Activated T-helper 2 cell treated with anti-CD3 and anti-CD28 coated beads, Interferon-gamma antibody, Interleukin-2, Interleukin-4, amounts not matched to agents 10 μg/mL and 5 μg/mL and 100 μg/mL, durations not matched to agents 14 hours and 24 hours and 36 hours (primary cell): ENCODE results near the gene PTTG1IP. TPM values are rescaled to one million over a fixed set of nuclear protein-coding genes. Genes with fewer than 3 reads are reported as not detected.

Experiments used
- DNase-seq: peaks from one replicate; pipeline ENCODE4 v3.0.0; 2021; ENCODE audit warnings: low spot score
- H3K27ac Mint-ChIP-seq: one replicate; pipeline ENCODE4 v1.8.0; 2021; ENCODE audit warnings: mixed read lengths
- H3K27me3 Mint-ChIP-seq: one replicate; pipeline ENCODE4 v1.8.0; 2021; ENCODE audit warnings: low read depth, mixed read lengths
- H3K36me3 Mint-ChIP-seq: one replicate; pipeline ENCODE4 v1.8.0; 2021; ENCODE audit warnings: low read depth, mixed read lengths
- H3K4me1 Mint-ChIP-seq: one replicate; pipeline ENCODE4 v1.8.0; 2021; ENCODE audit warnings: low read depth, mixed read lengths
- H3K4me3 Mint-ChIP-seq: one replicate; pipeline ENCODE4 v1.8.0; 2021; ENCODE audit warnings: low read depth, mild to moderate bottlenecking, moderate library complexity, mixed read lengths
- H3K9me3 Mint-ChIP-seq: one replicate; pipeline ENCODE4 v1.8.0; 2021; ENCODE audit warnings: mixed read lengths
- intact Hi-C: fragments of 100-400 bp; cut with micrococcal nuclease; formaldehyde crosslinking; loops from one replicate; pipeline ENCODE4 v1.15.1; 2023
- total RNA-seq: library from RNA; stranded (reverse); gene quantifications from 2 replicates; pipeline ENCODE4 v1.2.3, GENCODE V29; 2022

Gene PTTG1IP
- total RNA-seq, 1 donor from 2014 or later: 48.1 TPM

- Mint-ChIP-seq H3K4me3 (peak overlapping the region; percentile 60), H3K4me1 (peaks cover 7% of the 10 kb centered on the region), H3K27ac (no peak overlapping the region), H3K36me3 (peaks cover 15% of the 10 kb centered on the region), H3K27me3 (peaks cover 2% of the 10 kb centered on the region), H3K9me3 (peaks cover 30% of the 10 kb centered on the region)
- DNase-seq: no peak
- intact Hi-C loops: loop anchor here (1.0 to 10.0 kb wide), 4 partner anchors 17 to 1364 kb away; partner anchors contain the start of genes CFAP410, PCBP3, SPATC1L and UBE2G2
These were observed 54.9 kb downstream of the PTTG1IP start for GRCh38 chr21:44818640-44819011.

DNA sequence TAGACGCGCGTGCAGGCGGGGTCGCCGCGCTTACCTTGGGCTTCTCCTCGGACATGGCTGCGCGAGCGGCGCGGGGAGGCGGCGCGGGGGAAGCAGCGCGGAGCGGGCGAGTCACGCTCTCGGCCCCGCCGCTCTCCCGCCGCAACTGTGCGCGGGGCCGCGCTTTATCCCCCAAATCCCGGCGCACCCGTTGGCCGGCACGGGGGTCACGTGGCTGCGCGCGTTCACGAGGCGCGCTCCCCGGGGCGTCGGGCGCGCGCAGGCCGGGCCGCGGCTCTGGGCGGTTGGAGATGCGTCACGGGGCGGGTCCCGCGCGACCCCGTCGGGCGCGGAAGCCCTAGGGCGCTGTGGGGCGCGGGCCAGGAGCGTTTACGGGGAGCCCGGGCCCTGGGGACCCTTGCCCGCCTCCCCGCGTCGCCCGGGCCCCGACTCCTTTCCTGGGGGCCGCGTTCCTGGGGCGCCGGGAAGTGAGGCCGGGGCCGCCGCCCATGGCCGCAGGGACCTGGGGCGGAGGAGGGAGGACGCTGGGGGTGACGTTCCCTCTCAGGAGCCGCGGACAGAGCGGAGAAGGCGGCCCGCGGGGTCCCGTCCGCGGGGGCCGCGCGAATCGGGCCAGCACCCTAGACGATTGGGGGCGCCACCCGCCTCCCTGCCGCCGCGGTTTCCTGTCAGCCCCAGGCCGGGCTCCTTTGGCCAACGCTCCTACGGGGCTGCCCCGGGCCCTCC is 55.4 kb downstream of the PTTG1IP start, which contains the start of gene SUMO3:
Gene SUMO3 (minus strand): TSS at position 149 of the 726 bp plus-strand sequence. CDS start 94 bp downstream, at position 55.
- Mint-ChIP-seq H3K4me3 (peak within 1 kb of the TSS; percentile 66), H3K27ac (no peak within 1 kb of the TSS), H3K36me3 (peaks cover 11% of the 10 kb centered on the region), H3K27me3 (peaks cover 2% of the 10 kb centered on the region), H3K9me3 (peaks cover 25% of the 10 kb centered on the region), H3K4me1 (peaks cover 7% of the 10 kb centered on the region)
- intact Hi-C loops: loop anchor here (1.0 to 10.0 kb wide), 5 partner anchors 17 to 1364 kb away; partner anchors contain the start of genes CFAP410, PCBP3, SPATC1L and UBE2G2
- DNase-seq: peak; percentile 87

DNA sequence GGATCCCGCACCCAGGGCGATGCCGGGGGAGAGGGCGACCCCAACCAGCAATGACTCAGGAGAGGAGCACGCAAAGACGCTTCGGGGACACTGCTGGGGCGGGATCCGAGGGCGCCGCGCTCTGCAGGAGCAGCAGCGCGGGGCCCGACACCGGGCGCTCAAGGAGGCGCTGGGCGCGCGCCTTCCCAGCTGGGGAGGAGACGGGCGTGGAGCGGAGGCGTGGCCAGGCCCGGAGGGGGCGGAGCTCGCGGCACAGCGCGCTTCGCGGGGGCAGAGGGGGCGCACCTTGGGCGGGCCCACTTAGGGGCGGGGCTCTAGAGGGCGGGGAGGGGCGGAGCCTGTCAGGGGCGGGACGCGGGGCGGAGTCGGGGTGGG is 56.0 kb downstream of the PTTG1IP start:
- DNase-seq: peak; percentile 92
- H3K27ac Mint-ChIP-seq: no peak overlapping the region
- intact Hi-C loops: loop anchor here (1.0 to 10.0 kb wide), 4 partner anchors 55 to 1365 kb away; partner anchors contain the start of genes CFAP410, PCBP3 and SPATC1L
- H3K9me3 Mint-ChIP-seq: peaks cover 19% of the 10 kb centered on the region
- H3K27me3 Mint-ChIP-seq: peaks cover 2% of the 10 kb centered on the region
- peak overlapping the region; percentile 66 for H3K4me3 Mint-ChIP-seq
- peaks cover 7% of the 10 kb centered on the region for H3K4me1 Mint-ChIP-seq
- H3K36me3 Mint-ChIP-seq: peaks cover 12% of the 10 kb centered on the region

DNA sequence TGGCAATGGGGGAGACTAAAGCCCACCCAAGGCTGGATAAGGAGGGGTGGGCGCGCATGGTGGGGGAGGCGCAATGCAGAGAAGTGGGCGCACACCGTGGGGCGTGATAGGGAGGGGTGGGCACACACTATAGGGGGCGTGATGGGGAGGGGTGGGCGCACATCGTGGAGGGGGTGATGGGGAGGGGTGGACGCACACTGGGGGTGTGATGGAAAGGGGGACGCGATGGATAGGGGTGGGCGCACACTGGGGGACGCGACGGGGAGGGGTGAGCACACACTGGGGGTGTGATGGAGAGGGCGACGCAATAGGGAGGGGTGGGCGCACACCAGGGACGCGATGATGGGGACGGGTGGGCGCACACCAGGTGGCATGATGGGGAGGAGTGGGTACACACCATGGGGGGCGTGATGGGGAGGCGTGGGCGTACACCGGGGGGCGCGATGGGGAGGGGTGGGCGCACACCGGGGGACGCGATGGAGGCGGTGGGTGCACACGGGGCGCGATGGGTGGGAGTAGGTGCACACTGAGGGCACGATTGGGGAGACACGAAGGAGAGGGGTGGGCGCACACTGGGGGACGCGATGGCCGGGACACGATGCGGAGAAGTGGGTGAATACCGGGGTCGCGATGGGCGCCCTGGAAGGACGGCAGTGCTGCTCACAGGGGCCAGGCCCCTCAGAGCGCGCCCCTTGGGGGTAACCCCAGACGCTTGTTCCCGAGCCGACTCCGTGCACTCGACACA is 56.6 kb downstream of the PTTG1IP start:
- H3K27me3 Mint-ChIP-seq: peaks cover 2% of the 10 kb centered on the region
- H3K27ac Mint-ChIP-seq: peak overlapping the region; percentile 11
- H3K4me1 Mint-ChIP-seq: peaks cover 7% of the 10 kb centered on the region
- H3K9me3 Mint-ChIP-seq: peaks cover 14% of the 10 kb centered on the region
- intact Hi-C loops: loop anchor here (1.0 to 10.0 kb wide), 4 partner anchors 55 to 1365 kb away; partner anchors contain the start of genes CFAP410, PCBP3 and SPATC1L
- H3K4me3 Mint-ChIP-seq: peak overlapping the region; percentile 71
- peaks cover 17% of the 10 kb centered on the region for H3K36me3 Mint-ChIP-seq
- DNase-seq: no peak

DNA sequence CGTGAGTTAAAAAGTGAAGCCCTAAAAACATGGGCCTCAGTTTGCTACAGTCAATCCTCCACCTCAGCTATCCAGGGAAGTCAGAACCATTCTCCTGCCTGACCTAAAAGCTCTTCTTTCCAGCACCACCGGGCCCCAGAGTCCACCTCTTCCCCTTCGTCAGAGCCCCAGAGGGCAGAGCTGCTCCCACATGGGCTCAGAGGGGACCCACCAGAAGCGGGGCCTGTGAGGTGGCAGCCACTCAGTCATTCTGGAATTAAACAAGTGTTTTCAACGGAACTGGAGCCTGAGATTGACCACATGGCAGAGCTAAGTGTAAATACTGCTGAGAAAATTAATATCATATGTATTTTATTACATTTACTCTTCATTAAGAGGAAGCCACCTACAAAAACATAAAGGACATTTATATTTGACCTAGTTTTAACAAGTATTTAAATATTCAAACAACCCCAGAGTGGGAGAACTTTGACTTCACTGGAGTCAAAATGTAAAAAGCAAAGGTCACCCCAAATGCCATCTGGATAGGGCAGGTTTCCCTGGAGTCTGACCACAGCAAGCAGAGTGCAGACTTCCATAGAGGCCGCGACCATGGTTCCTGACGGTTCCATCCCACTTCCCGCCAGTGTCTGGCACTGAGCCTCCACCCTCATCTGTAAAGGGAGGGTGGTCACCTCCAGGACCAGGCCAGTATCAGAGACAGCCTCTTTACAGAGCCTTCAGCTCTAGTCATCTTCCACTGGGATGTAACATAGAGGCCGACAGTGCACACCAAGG is 57.5 kb downstream of the PTTG1IP start:
- Mint-ChIP-seq H3K4me3 (peak overlapping the region; percentile 71), H3K27me3 (peaks cover 2% of the 10 kb centered on the region), H3K36me3 (peaks cover 21% of the 10 kb centered on the region), H3K4me1 (peaks cover 9% of the 10 kb centered on the region), H3K9me3 (peaks cover 10% of the 10 kb centered on the region), H3K27ac (peak overlapping the region; percentile 11)
- DNase-seq: no peak
- intact Hi-C loops: loop anchor here (5.0 to 10.0 kb wide), 3 partner anchors 479 to 1366 kb away; partner anchors contain the start of genes CFAP410, PCBP3 and SPATC1L

GRCh38 chr21:44815225-44815624 is 58.3 kb downstream of the PTTG1IP start:
- Mint-ChIP-seq H3K4me1 (peaks cover 14% of the 10 kb centered on the region), H3K9me3 (peaks cover 9% of the 10 kb centered on the region), H3K4me3 (no peak overlapping the region), H3K27me3 (peaks cover under 1% of the 10 kb centered on the region), H3K36me3 (peaks cover 25% of the 10 kb centered on the region), H3K27ac (no peak overlapping the region)
- DNase-seq: no peak
- intact Hi-C loops: loop anchor here (5.0 to 10.0 kb wide), 3 partner anchors 478 to 1367 kb away; partner anchors contain the start of genes CFAP410, PCBP3 and SPATC1L

- Mint-ChIP-seq H3K27me3 (no peaks in the 10 kb centered on the region), H3K4me1 (peaks cover 14% of the 10 kb centered on the region), H3K36me3 (peaks cover 25% of the 10 kb centered on the region), H3K27ac (no peak overlapping the region), H3K4me3 (no peak overlapping the region), H3K9me3 (peaks cover 3% of the 10 kb centered on the region)
- no peak for DNase-seq
- intact Hi-C loops: loop anchor here (5.0 to 10.0 kb wide), 3 partner anchors 477 to 1368 kb away; partner anchors contain the start of genes CFAP410, PCBP3 and SPATC1L
These were observed 58.9 kb downstream of the PTTG1IP start for GRCh38 chr21:44814498-44815023.

- intact Hi-C loops: loop anchor here (10.0 kb wide), 1 partner anchor 831 kb away; the partner anchor contains the start of gene PCBP3
- Mint-ChIP-seq H3K36me3 (peaks cover 32% of the 10 kb centered on the region), H3K9me3 (no peaks in the 10 kb centered on the region), H3K4me3 (no peak overlapping the region), H3K27me3 (no peaks in the 10 kb centered on the region), H3K4me1 (peaks cover 14% of the 10 kb centered on the region), H3K27ac (no peak overlapping the region)
- no peak for DNase-seq
These were observed 59.8 kb downstream of the PTTG1IP start for GRCh38 chr21:44813727-44814126.

DNA sequence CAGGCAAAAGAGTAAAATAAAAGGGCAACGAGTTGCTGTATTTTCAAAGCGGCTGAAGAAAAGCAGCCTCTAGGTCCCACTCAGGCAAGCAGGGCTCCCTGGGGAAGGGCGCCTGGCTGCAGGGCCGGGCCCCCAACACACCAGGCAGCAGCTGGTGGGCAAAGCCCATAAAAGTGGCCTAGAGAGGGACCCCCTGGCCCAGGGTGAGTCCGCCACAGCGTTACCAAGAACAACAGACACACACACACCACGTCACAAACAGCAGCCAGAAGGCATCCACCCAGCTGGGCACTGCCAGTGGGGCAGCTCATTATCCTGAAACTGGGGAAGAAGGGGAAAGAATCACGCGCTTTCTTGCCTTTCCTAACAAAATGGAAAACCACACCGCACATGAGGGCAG is 60.3 kb downstream of the PTTG1IP start:
- H3K36me3 Mint-ChIP-seq: peaks cover 33% of the 10 kb centered on the region
- no peaks in the 10 kb centered on the region for H3K9me3 Mint-ChIP-seq
- no peaks in the 10 kb centered on the region for H3K27me3 Mint-ChIP-seq
- H3K27ac Mint-ChIP-seq: no peak overlapping the region
- intact Hi-C loops: loop anchor here (10.0 kb wide), 1 partner anchor 832 kb away; the partner anchor contains the start of gene PCBP3
- H3K4me1 Mint-ChIP-seq: peaks cover 14% of the 10 kb centered on the region
- DNase-seq: no peak
- H3K4me3 Mint-ChIP-seq: no peak overlapping the region

DNA sequence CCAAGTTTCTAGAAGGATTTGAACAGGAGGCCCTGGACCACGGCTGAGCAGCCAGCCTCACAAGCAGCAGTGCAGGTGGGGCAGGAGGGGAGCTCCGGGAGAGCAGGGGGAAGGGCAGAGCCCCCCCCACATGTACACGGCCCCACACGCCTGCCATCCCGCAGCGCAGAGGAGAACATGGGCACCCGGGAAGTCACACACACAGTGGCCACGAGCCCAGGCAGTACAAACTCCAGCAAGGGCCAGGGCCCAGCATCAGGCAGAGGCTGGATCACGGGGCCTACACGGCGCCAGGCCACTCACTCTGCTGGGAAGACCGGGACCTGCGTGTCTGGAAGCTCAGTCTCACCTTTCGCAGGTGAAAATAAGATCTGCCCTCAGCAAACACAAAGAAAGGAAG is 60.9 kb downstream of the PTTG1IP start:
- no peak for DNase-seq
- peaks cover 14% of the 10 kb centered on the region for H3K4me1 Mint-ChIP-seq
- H3K27me3 Mint-ChIP-seq: no peaks in the 10 kb centered on the region
- no peak overlapping the region for H3K4me3 Mint-ChIP-seq
- H3K36me3 Mint-ChIP-seq: peaks cover 33% of the 10 kb centered on the region
- intact Hi-C loops: loop anchor here (10.0 kb wide), 1 partner anchor 832 kb away; the partner anchor contains the start of gene PCBP3
- no peaks in the 10 kb centered on the region for H3K9me3 Mint-ChIP-seq
- no peak overlapping the region for H3K27ac Mint-ChIP-seq

- H3K36me3 Mint-ChIP-seq: peaks cover 42% of the 10 kb centered on the region
- H3K27ac Mint-ChIP-seq: peak overlapping the region; percentile 4
- intact Hi-C loops: loop anchor here (10.0 kb wide), 1 partner anchor 834 kb away; the partner anchor contains the start of gene PCBP3
- no peak for DNase-seq
- no peak overlapping the region for H3K4me3 Mint-ChIP-seq
- H3K27me3 Mint-ChIP-seq: no peaks in the 10 kb centered on the region
- no peaks in the 10 kb centered on the region for H3K9me3 Mint-ChIP-seq
- H3K4me1 Mint-ChIP-seq: peaks cover 8% of the 10 kb centered on the region
These were observed 62.7 kb downstream of the PTTG1IP start for GRCh38 chr21:44810779-44811178.
